Large intestine (tissue), 3 donors: ENCODE results near the gene IRF7. TPM values are rescaled to one million over a fixed set of nuclear protein-coding genes. Genes with fewer than 3 reads are reported as not detected.
A peak's percentile ranks its signal among the peaks of the same experiment; 100 is the strongest.

Experiments
- DNase-seq, 2 donors: peaks; one replicate each; pipeline versions ENCODE4 v3.0.0 to v3.0.0-alpha.2; 2013
- H3K27ac ChIP-seq: one replicate; pipeline ENCODE4 v1.5.1; 2013; ENCODE audit warnings: low read length
- H3K27me3 ChIP-seq: 2 replicates; pipeline ENCODE4 v1.6.1; 2013; ENCODE audit warnings: low read length; ENCODE audit not compliant: control insufficient read depth, insufficient read depth
- H3K36me3 ChIP-seq: 2 replicates; pipeline ENCODE4 v1.6.1; 2013; ENCODE audit warnings: low read length; ENCODE audit not compliant: control insufficient read depth, insufficient read depth
- H3K4me1 ChIP-seq: one replicate; pipeline ENCODE4 v1.6.1; 2013; ENCODE audit warnings: low read length; ENCODE audit not compliant: control insufficient read depth, insufficient read depth
- H3K4me3 ChIP-seq: one replicate; pipeline ENCODE4 v1.5.1; 2013; ENCODE audit warnings: low read length
- H3K9me3 ChIP-seq: one replicate; pipeline ENCODE4 v1.6.1; 2013; ENCODE audit warnings: mild to moderate bottlenecking, low read depth, low read length, moderate library complexity; ENCODE audit not compliant: control insufficient read depth
- WGBS: methylation state at CpG from one replicate; pipeline ENCODE4 v1.1.5; 2013; ENCODE audit warnings: low lambda C conversion rate; ENCODE audit not compliant: insufficient coverage; 5-methylcytosine and 5-hydroxymethylcytosine counted together
- polyA plus RNA-seq: library from polyadenylated mRNA; unstranded; fragments of 120-200 nt; gene quantifications from one replicate; pipeline ENCODE4 v1.2.1, GENCODE V29; 2013

Gene IRF7
- polyA plus RNA-seq, 1 donor, result 16.7 TPM

- no peak overlapping the region for H3K4me3 ChIP-seq
- no peak overlapping the region for H3K27ac ChIP-seq
- H3K4me1 ChIP-seq, result peaks cover 30% of the 10 kb centered on the region
- H3K36me3 ChIP-seq, result no peaks in the 10 kb centered on the region
- WGBS, result 100% methylated on average over 2 of the region's 16 CpGs
- no peak for DNase-seq
- H3K9me3 ChIP-seq, result no peaks in the 10 kb centered on the region
- H3K27me3 ChIP-seq, result peaks cover 33% of the 10 kb centered on the region
Observed at GRCh38 chr11:573146-573759, 42.5 kb downstream of the IRF7 start.

DNA sequence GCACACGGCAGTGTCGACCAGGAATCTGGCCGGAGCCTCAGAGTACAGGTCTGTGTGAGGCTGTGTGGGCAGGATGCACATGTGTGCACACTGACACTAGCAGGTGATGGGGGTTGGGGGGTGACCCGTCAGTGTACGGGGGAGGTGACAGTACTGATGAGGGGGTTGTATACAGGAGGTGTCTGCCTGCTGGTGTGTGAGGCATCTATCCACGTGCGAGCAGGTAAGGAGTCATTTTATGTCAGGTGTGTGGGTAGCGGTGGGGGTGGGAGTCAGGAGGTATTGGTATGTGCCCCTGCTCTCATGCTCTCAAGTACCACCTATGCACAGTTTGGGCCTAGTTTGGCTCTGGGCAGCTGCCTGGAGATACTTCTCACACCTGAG is 44.0 kb downstream of the IRF7 start:
- H3K4me3 ChIP-seq, result no peak overlapping the region
- H3K27ac ChIP-seq, result no peak overlapping the region
- peaks cover 33% of the 10 kb centered on the region for H3K27me3 ChIP-seq
- H3K36me3 ChIP-seq, result no peaks in the 10 kb centered on the region
- H3K9me3 ChIP-seq, result no peaks in the 10 kb centered on the region
- no peak for DNase-seq
- WGBS, result no CpG with 5 or more reads among the region's 8 CpGs
- peaks cover 28% of the 10 kb centered on the region for H3K4me1 ChIP-seq

DNA sequence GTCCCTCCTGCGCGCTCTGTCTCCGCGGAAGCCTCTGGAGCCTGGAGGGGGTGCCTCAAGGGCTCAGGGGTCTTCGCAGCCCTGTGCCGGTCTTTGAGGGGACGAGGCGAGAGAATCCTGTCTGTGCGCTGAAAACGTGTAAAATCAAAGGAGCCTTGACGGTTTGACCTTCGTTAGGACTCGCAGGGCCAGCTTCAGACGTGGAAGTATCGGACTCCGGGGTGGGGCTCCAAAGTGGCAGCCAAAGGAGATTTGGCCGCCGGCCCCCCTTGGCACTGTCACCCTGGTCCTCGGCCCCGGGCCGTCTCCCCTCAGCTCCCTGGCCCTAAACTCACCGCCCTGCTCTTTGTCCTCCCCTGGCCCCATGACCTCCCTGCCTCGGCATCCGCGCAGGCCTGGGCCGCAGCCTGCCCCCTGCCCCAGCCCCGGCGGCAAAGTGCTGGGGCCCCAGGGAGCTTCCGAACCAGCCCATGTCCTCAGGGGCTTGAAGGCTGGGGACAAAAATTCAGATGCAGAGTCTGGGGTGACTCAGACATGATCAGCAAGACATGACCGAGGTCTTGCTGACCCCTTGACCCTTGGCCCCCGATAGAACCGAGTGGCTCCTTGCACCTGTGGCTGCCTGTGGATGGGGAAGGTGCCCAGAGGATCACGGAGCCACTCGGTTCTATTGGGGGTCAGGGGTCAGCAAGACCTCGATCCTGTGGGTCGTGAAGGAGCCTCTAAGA is 46.4 kb downstream of the IRF7 start:
- H3K36me3 ChIP-seq, result no peaks in the 10 kb centered on the region
- no CpG with 5 or more reads among the region's 36 CpGs for WGBS
- H3K27me3 ChIP-seq, result peaks cover 21% of the 10 kb centered on the region
- H3K4me1 ChIP-seq, result peaks cover 20% of the 10 kb centered on the region
- H3K27ac ChIP-seq, result no peak overlapping the region
- no peaks in the 10 kb centered on the region for H3K9me3 ChIP-seq
- peak overlapping the region; percentile 63 for H3K4me3 ChIP-seq
- DNase-seq, result peak in 1 of 2 donors; percentile 39

DNA sequence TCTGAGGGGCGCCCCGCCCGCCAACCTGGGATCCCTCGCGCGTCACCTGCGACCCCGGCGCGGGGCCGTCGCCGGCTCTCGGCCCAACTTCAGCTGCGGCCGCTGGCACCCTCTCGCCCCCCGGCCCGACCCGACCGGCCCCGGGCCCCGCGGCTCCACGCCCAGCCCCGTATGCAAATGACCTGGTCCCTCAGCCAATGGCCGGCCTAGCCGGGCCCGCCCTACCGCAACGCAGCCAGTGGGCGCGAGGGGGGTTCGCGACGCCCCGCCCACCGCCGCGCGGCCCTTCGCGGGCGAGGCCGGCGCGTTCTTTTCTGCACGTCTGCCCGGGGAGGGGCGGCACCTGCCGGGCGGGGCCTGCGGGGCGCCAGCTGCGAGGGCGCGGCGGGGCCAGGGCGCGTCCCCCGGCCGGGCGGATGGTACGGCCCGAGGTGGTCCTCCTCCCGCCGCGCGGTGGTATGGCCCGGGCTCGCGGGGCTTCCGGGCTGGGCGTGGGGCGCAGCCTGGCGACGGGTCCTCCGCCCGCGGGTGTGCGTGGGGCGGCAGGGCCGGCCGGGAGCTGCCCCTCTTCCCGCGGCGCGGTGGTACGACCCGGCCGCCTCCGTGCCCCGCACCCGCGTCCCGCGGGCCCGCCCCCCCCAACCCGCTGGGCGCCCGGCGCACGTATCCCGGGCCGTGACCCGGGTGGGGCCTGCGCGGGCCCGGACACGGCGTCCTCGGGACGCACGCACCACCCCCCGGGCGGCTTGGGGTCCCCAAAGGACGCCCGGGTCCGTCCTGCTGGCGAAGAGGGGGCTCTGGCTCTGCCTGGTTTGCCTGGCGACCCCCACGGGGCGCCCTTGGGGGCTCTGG is 47.2 kb downstream of the IRF7 start:
- H3K36me3 ChIP-seq, result peaks cover 7% of the 10 kb centered on the region
- WGBS, result no CpG with 5 or more reads among the region's 123 CpGs
- no peaks in the 10 kb centered on the region for H3K9me3 ChIP-seq
- H3K27me3 ChIP-seq, result peaks cover 18% of the 10 kb centered on the region
- peak overlapping the region; percentile 63 for H3K4me3 ChIP-seq
- peak; percentile 95 to 98 for DNase-seq
- H3K4me1 ChIP-seq, result peaks cover 16% of the 10 kb centered on the region
- no peak overlapping the region for H3K27ac ChIP-seq

DNA sequence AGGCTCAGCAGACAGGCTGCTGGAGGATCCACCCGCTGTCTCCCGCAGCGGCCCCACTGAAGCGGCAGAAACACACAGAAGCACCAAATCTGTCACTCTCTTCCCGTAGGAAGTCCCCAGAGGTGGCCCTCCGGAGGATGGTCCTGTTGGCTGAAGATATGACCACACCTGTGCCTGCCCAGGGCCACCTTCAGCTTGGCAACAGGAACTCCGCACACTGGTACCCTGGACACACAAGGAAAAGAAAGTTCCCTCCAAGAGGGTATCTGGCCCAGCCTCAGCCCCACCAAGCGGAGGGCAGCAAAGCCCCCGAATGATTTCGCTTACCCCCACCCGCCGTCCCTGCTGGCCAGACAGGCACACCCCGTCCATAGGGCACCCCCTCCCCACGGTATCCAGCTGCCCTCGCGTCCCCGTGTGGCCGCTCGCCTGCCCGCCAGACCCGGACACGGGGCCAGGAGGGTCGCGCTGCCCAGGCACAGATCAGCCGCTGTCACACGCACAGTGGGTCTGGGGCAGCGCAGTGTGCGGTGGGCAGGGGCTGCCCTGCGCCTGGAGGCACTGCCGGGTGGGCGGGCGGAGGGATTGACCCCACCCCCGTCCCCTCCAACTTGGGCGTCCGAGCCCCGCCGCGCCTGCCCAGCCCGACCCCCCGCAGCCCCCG is 48.0 kb downstream of the IRF7 start:
- no CpG with 5 or more reads among the region's 41 CpGs for WGBS
- peaks cover 11% of the 10 kb centered on the region for H3K4me1 ChIP-seq
- DNase-seq, result no peak

DNA sequence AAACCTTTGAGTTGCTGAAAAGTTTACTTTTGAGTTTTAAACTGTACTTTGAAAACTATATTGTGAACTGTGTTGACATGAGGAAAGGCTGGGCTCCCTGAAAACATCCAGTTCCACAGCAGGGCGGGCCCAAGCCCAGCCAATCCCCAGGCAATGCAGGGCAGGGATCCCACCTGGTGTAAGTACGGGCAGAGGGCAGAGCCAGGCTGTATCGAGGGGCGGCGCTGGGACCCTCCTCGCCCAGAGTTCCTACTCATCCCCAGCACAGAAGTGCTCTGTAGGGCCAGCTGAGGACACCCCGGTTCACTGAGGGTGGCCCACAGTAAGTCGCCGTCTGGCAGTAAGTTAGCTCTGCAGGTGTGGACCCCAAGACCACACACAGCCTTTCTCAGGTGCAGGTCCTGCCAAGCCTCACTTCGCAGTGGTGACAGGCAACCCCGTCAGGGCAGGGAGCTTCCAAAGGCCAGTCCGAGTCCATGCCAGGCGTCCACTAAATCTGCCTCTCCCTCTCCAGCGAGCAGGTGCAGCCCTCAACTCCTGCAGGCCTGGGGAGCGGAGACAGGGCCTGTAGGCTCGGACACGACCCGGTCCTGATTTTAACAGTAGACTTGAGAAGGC is 48.6 kb downstream of the IRF7 start:
- H3K9me3 ChIP-seq, result no peaks in the 10 kb centered on the region
- H3K36me3 ChIP-seq, result peaks cover 21% of the 10 kb centered on the region
- H3K27ac ChIP-seq, result no peak overlapping the region
- H3K4me3 ChIP-seq, result no peak overlapping the region
- H3K27me3 ChIP-seq, result peaks cover 13% of the 10 kb centered on the region
- peaks cover 15% of the 10 kb centered on the region for H3K4me1 ChIP-seq
- 90% methylated on average over 2 of the region's 18 CpGs for WGBS
- DNase-seq, result no peak

More for the DNA sequence above, 48.0 kb downstream of the IRF7 start:
- Histone ChIP-seq H3K27ac (no peak overlapping the region), H3K27me3 (peaks cover 13% of the 10 kb centered on the region), H3K4me3 (peak overlapping the region; percentile 41), H3K9me3 (no peaks in the 10 kb centered on the region), H3K36me3 (peaks cover 15% of the 10 kb centered on the region)

DNA sequence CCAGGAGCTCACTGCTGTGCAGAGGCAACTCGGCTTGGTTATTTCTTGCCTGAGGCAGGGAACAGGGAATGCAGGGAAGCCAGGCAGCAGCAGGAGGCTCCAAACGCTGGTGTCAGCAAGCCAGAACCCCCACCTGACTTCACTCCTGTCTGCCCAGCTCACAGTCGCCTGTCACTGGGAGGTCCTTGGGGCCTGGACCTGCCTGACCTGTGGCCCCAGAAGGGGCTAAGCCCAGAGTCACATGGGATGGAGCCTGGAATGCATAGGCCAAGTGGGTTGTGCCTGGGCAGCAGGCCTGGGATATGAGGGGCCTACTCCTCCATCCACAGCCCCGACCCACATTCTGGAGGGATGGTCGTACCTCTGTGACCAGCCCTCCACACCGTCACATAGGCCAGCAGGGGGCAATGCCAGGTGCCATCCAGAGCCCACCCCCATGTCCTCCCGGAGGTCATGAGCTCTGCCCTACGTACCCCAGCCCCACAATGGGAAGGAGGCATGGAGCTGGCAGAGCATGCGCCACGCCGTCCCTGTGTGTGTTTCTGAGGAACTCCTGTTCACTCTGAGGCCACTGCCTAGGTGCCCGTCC is 49.7 kb downstream of the IRF7 start:
- H3K9me3 ChIP-seq, result no peaks in the 10 kb centered on the region
- peaks cover 23% of the 10 kb centered on the region for H3K36me3 ChIP-seq
- no peak for DNase-seq
- H3K4me1 ChIP-seq, result peaks cover 21% of the 10 kb centered on the region
- peaks cover 9% of the 10 kb centered on the region for H3K27me3 ChIP-seq
- no peak overlapping the region for H3K4me3 ChIP-seq
- H3K27ac ChIP-seq, result no peak overlapping the region
- no CpG with 5 or more reads among the region's 12 CpGs for WGBS

GRCh38 chr11:563812-564578 is 51.8 kb downstream of the IRF7 start:
- H3K4me1 ChIP-seq, result peaks cover 25% of the 10 kb centered on the region
- no CpG with 5 or more reads among the region's 12 CpGs for WGBS
- H3K27ac ChIP-seq, result no peak overlapping the region
- no peak for DNase-seq
- H3K36me3 ChIP-seq, result peaks cover 23% of the 10 kb centered on the region
- no peak overlapping the region for H3K4me3 ChIP-seq
- H3K27me3 ChIP-seq, result peaks cover 7% of the 10 kb centered on the region
- H3K9me3 ChIP-seq, result no peaks in the 10 kb centered on the region

- WGBS, result no CpG with 5 or more reads among the region's 18 CpGs
- Histone ChIP-seq H3K36me3 (peaks cover 23% of the 10 kb centered on the region), H3K9me3 (no peaks in the 10 kb centered on the region), H3K27ac (no peak overlapping the region), H3K4me1 (peaks cover 26% of the 10 kb centered on the region), H3K4me3 (no peak overlapping the region), H3K27me3 (peaks cover 11% of the 10 kb centered on the region)
- no peak for DNase-seq
Observed at GRCh38 chr11:563066-563811, 52.5 kb downstream of the IRF7 start.
